Karpas-422 (cell line): ENCODE measurements around the gene PPP1R2C. TPM values are rescaled to one million over a fixed set of nuclear protein-coding genes. Genes with fewer than 3 reads are reported as not detected.

ENCODE experiments used
- DNase-seq: peaks from one replicate; pipeline ENCODE4 v3.0.0-alpha.2; 2015
- H2AFZ ChIP-seq: fragments of 200-600 bp; sonication (generic); 2 replicates; pipeline ENCODE4 v1.6.1; 2014; ENCODE audit warnings: antibody characterized with exemption, low read length, mixed read lengths
- H3K27ac ChIP-seq: fragments of 200-600 bp; sonication (generic); 2 replicates; pipeline ENCODE4 v1.5.1; 2014; ENCODE audit warnings: mild to moderate bottlenecking, low read length, moderate library complexity
- H3K27me3 ChIP-seq: fragments of 200-600 bp; sonication (generic); 2 replicates; pipeline ENCODE4 v1.6.1; 2014; ENCODE audit warnings: low read length, mixed read lengths
- H3K36me3 ChIP-seq: fragments of 200-600 bp; sonication (generic); 2 replicates; pipeline ENCODE4 v1.6.1; 2014; ENCODE audit warnings: low read length, mixed read lengths; ENCODE audit not compliant: insufficient read depth
- H3K4me1 ChIP-seq: fragments of 200-600 bp; sonication (generic); 2 replicates; pipeline ENCODE4 v1.6.1; 2014; ENCODE audit warnings: mild to moderate bottlenecking, low read length, mixed read lengths
- H3K4me2 ChIP-seq: fragments of 200-600 bp; sonication (generic); 2 replicates; pipeline ENCODE4 v1.6.1; 2014; ENCODE audit warnings: low read length, low read depth, mild to moderate bottlenecking; ENCODE audit not compliant: poor library complexity, severe bottlenecking
- H3K4me3 ChIP-seq: fragments of 200-600 bp; sonication (generic); 2 replicates; pipeline ENCODE4 v1.5.1; 2014; ENCODE audit warnings: mild to moderate bottlenecking, antibody characterized with exemption, low read length, mixed read lengths
- H3K79me2 ChIP-seq: fragments of 200-600 bp; sonication (generic); 2 replicates; pipeline ENCODE4 v1.6.1; 2014; ENCODE audit warnings: mild to moderate bottlenecking, low read length, mixed read lengths
- H3K9ac ChIP-seq: fragments of 200-600 bp; sonication (generic); 2 replicates; pipeline ENCODE4 v1.6.0; 2014; ENCODE audit warnings: low read length
- H3K9me2 ChIP-seq: fragments of 200-600 bp; sonication (generic), shearing (Covaris generic); replicated peaks from 2 replicates; pipeline ENCODE4 v1.6.0; 2014; ENCODE audit warnings: mild to moderate bottlenecking, low read length, moderate library complexity; ENCODE audit not compliant: insufficient read depth
- H3K9me3 ChIP-seq: fragments of 300-700, 200-600 bp; sonication (generic); 2 replicates; pipeline ENCODE4 v1.6.1; 2014; ENCODE audit warnings: low read length, mixed read lengths
- H4K20me1 ChIP-seq: fragments of 200-600 bp; sonication (generic); 2 replicates; pipeline ENCODE4 v1.6.1; 2014; ENCODE audit warnings: mild to moderate bottlenecking, antibody characterized with exemption, low read length, low read depth; ENCODE audit not compliant: insufficient read depth
- total RNA-seq: library from RNA; depleted of rRNA; stranded (reverse); fragments of >200 nt; shearing (Covaris generic); gene quantifications from 2 replicates; pipeline ENCODE4 v1.2.3, GENCODE V29; 2014; ENCODE audit warnings: low replicate concordance

PPP1R2C gene
- total RNA-seq, 1 experiment from 2014 or later: not detected

DNA sequence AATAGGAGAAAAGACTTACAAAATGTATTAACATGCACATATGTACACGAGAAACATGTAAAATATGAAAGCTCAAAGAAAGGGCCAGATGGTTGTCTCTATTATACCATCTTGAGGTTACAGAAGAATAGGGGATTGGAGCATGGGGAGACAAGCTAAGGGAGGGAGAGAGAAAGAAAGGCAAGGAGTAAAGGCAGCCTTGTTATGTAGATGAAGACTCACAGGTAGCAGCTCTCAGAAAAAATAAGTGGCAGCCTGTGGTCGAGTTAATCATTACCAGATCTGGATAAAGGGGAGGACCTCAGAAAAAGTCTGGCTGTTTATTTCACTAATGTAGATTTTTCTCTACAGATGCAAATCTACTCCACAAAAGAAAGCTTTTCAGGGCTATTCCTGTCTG, 26.6 kb upstream of the PPP1R2C start:
- Histone ChIP-seq H3K9ac (no peak overlapping the region), H2AFZ (no peak overlapping the region), H3K9me2 (no peaks in the 10 kb centered on the region), H3K9me3 (peaks cover 8% of the 10 kb centered on the region), H3K4me2 (no peak overlapping the region), H3K27ac (no peak overlapping the region), H3K4me1 (no peaks in the 10 kb centered on the region), H3K27me3 (no peaks in the 10 kb centered on the region), H3K79me2 (no peaks in the 10 kb centered on the region), H4K20me1 (no peaks in the 10 kb centered on the region), H3K4me3 (no peak overlapping the region), H3K36me3 (no peaks in the 10 kb centered on the region)
- no peak for DNase-seq

- H3K27me3 ChIP-seq: no peaks in the 10 kb centered on the region
- no peak overlapping the region for H2AFZ ChIP-seq
- DNase-seq: no peak
- H3K4me1 ChIP-seq: no peaks in the 10 kb centered on the region
- no peak overlapping the region for H3K4me3 ChIP-seq
- H3K4me2 ChIP-seq: no peak overlapping the region
- no peak overlapping the region for H3K9ac ChIP-seq
- no peaks in the 10 kb centered on the region for H3K36me3 ChIP-seq
- no peaks in the 10 kb centered on the region for H3K79me2 ChIP-seq
- peaks cover 8% of the 10 kb centered on the region for H3K9me3 ChIP-seq
- H4K20me1 ChIP-seq: no peaks in the 10 kb centered on the region
- no peaks in the 10 kb centered on the region for H3K9me2 ChIP-seq
- H3K27ac ChIP-seq: no peak overlapping the region
Observed at GRCh38 chrX:42803320-42803719, 25.4 kb upstream of the PPP1R2C start.

DNA sequence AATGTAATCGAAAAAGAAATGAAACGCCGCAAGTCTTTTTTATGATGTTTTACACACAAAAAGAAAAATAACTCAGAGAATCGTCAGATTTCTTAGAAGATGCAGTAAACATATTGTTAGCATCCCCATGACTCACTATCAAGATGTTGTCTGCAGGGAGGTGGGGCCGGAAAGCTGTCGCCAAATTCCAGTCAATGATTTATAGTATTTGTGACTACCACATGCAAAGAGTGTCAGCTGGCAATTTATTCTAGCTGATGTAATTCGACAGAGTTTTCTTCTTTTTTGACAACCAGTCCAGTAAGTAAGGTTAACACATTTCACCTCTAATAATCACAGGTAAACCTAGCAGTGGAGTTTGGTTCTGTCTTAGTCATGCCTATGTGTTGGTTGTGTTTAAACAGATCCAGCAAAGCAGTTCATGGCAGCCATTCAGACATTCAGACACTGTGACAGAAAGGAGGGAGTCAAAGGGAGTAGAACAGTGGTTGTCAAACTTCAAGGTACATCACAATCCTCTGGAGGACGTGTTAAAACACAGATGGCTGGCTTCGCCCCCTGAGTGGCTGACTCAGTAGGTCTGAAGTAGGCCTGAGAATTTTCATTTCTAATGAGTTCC, 19.8 kb upstream of the PPP1R2C start:
- no peaks in the 10 kb centered on the region for H3K27me3 ChIP-seq
- no peaks in the 10 kb centered on the region for H3K4me1 ChIP-seq
- H3K27ac ChIP-seq: no peak overlapping the region
- no peaks in the 10 kb centered on the region for H3K36me3 ChIP-seq
- H3K9me3 ChIP-seq: no peaks in the 10 kb centered on the region
- H3K9ac ChIP-seq: no peak overlapping the region
- H3K9me2 ChIP-seq: no peaks in the 10 kb centered on the region
- no peak for DNase-seq
- H4K20me1 ChIP-seq: no peaks in the 10 kb centered on the region
- no peak overlapping the region for H3K4me3 ChIP-seq
- H3K4me2 ChIP-seq: no peak overlapping the region
- H3K79me2 ChIP-seq: no peaks in the 10 kb centered on the region
- no peak overlapping the region for H2AFZ ChIP-seq

DNA sequence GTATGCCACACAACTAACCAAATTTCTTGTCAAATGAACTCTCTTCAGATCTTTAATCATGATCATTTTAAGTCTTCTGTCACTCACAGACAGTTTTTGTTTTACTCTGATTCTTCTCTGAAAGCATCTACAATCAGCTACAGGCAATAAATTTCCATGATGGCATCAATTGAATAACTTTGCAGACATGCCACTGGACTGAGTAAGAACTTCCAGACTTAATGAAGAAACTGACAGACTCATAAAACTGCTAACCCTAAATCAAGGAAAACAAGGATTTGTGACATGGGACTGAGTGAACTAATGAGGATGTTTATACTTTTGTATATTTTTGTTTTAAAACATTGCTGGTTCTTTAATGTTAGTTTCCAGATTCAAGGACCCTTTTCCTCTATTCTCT, 5.5 kb upstream of the PPP1R2C start:
- Histone ChIP-seq H3K27ac (no peak overlapping the region), H3K4me2 (no peak overlapping the region), H3K9me3 (peaks cover 8% of the 10 kb centered on the region), H3K4me1 (no peaks in the 10 kb centered on the region), H3K36me3 (no peaks in the 10 kb centered on the region), H3K27me3 (no peaks in the 10 kb centered on the region), H3K79me2 (no peaks in the 10 kb centered on the region), H3K9me2 (no peaks in the 10 kb centered on the region), H4K20me1 (no peaks in the 10 kb centered on the region), H3K4me3 (no peak overlapping the region), H3K9ac (no peak overlapping the region), H2AFZ (no peak overlapping the region)
- no peak for DNase-seq

DNA sequence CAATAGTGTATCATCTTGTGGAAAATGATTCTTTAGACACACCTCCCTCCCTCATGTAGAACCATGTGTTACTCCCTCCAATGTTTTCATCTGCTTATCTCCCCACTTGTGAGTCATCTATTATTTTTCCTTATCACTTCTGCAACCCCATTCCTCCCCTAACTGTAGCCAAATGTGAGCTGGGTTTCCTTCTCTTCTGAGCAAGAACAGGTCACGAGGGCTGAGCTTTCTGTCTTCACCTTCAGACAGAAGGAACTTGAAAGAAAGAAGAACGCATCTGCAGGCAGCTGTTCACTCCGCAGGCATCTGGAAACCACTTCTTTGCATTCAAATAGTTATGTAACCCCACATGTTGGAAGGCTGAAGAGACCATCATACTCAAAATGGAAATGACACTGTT, 1.8 kb downstream of the PPP1R2C start:
- Histone ChIP-seq H3K79me2 (no peaks in the 10 kb centered on the region), H3K9me3 (peaks cover 10% of the 10 kb centered on the region), H3K4me2 (no peak overlapping the region), H3K4me3 (no peak overlapping the region), H3K9ac (no peak overlapping the region), H3K27me3 (no peaks in the 10 kb centered on the region), H3K4me1 (peaks cover 4% of the 10 kb centered on the region), H3K27ac (peak overlapping the region; percentile 34; the same call in 1 of the 2 replicates), H3K9me2 (no peaks in the 10 kb centered on the region), H2AFZ (no peak overlapping the region), H4K20me1 (no peaks in the 10 kb centered on the region), H3K36me3 (no peaks in the 10 kb centered on the region)
- no peak for DNase-seq

DNA sequence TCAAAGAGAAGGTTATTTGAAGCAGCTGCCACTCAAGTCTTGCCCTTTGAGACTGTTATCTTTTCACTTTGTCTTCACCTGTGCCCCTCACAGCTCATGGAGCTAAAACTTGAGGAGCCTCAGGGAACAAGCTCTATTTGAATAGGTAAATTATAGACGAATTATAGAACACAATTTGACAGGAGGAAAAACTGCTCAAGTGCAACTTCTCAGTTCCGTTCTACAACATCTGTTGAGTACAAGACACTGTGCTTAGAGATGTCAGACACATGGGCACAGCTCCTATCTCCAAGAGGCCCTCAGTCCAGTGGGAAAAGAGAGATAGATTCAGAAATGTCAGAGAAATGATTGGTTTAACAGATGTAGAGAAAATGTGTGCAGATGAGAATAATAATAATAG, 5.1 kb downstream of the PPP1R2C start:
- DNase-seq: peak; percentile 56
- peaks cover 4% of the 10 kb centered on the region for H3K4me1 ChIP-seq
- no peaks in the 10 kb centered on the region for H3K79me2 ChIP-seq
- H3K9me3 ChIP-seq: peaks cover 10% of the 10 kb centered on the region
- no peak overlapping the region for H3K4me3 ChIP-seq
- peak overlapping the region; percentile 47; the same call in 1 of the 2 replicates for H3K27ac ChIP-seq
- no peaks in the 10 kb centered on the region for H4K20me1 ChIP-seq
- no peaks in the 10 kb centered on the region for H3K27me3 ChIP-seq
- no peak overlapping the region for H3K9ac ChIP-seq
- H2AFZ ChIP-seq: no peak overlapping the region
- no peak overlapping the region for H3K4me2 ChIP-seq
- H3K9me2 ChIP-seq: no peaks in the 10 kb centered on the region
- no peaks in the 10 kb centered on the region for H3K36me3 ChIP-seq

DNA sequence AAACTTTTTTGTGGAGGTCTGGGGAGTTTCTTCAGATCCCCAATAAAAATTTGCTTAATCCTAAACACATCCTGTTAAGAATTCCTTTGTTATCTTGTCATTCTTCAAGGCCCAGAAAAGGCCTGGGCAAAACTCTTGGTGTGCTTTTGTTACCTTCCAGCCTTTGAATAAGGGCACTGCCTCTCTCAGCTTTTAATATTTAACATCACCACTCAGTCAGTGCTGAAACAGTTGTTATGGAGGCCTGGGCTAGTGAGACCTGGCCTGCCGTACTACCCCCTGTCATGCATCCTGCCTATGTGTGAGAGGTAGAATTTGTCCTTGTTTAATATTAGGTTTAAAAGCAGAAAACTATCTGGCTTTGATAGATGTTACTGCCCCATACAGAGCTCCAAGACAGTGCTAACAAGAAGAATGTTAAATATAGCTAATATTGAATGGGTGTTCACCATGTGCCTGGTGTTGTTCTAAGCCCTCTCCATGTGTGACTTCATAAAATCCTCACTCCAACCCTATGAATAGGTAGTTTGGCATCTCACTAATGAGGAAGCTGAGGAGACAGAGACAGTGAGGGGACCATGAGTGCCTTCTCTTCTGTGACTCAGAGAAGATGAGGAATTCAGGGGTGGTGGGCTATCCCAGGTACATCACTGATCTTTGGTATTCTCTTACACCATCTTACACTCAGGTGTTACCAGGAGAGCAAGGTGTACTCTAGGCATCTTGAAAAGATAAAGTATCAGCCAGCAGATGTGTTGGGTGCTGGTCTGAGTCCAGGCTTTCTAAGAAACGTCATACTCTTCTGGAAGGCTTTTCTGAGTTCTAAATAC, 6.2 kb downstream of the PPP1R2C start:
- Histone ChIP-seq H3K4me1 (peaks cover 4% of the 10 kb centered on the region), H3K36me3 (no peaks in the 10 kb centered on the region), H3K4me3 (no peak overlapping the region), H3K79me2 (no peaks in the 10 kb centered on the region), H3K4me2 (no peak overlapping the region), H3K9ac (no peak overlapping the region), H3K27me3 (no peaks in the 10 kb centered on the region), H4K20me1 (no peaks in the 10 kb centered on the region), H3K27ac (no peak overlapping the region), H3K9me2 (no peaks in the 10 kb centered on the region), H3K9me3 (peaks cover 9% of the 10 kb centered on the region), H2AFZ (no peak overlapping the region)
- DNase-seq: peak; percentile 16

- H3K36me3 ChIP-seq: no peaks in the 10 kb centered on the region
- H3K9me2 ChIP-seq: no peaks in the 10 kb centered on the region
- peaks cover 4% of the 10 kb centered on the region for H3K4me1 ChIP-seq
- no peak overlapping the region for H3K27ac ChIP-seq
- H3K4me3 ChIP-seq: no peak overlapping the region
- no peak overlapping the region for H2AFZ ChIP-seq
- H3K9ac ChIP-seq: no peak overlapping the region
- no peaks in the 10 kb centered on the region for H3K79me2 ChIP-seq
- no peaks in the 10 kb centered on the region for H3K27me3 ChIP-seq
- no peak overlapping the region for H3K4me2 ChIP-seq
- no peak for DNase-seq
- H3K9me3 ChIP-seq: peaks cover 4% of the 10 kb centered on the region
- no peaks in the 10 kb centered on the region for H4K20me1 ChIP-seq
Observed at GRCh38 chrX:42770566-42770965, 7.4 kb downstream of the PPP1R2C start.
